Measurements from ENCODE around the gene LPAR2. TPM values are rescaled to one million over a fixed set of nuclear protein-coding genes. Genes with fewer than 3 reads are reported as not detected.

LPAR2 gene
- total RNA-seq: 0.38 and 0.56 TPM in 2 replicates

GRCh38 chr19:19627621-19628500 is at the start of gene LPAR2:
TSS of gene LPAR2 (minus strand) at chr19:19628220. CDS start at chr19:19627275, 945 bp downstream.

GRCh38 chr19:19668230-19669012 is 40.4 kb upstream of the LPAR2 start, which contains the start of gene ZNF101:
TSS of gene ZNF101 (plus strand) at chr19:19668839. CDS start at chr19:19668964, 125 bp downstream.

GRCh38 chr19:19663256-19664120 is 35.5 kb upstream of the LPAR2 start, which contains the start of gene ATP13A1:
TSS of gene ATP13A1 (minus strand) at chr19:19663676. CDS start at chr19:19663666, 10 bp downstream.

GRCh38 chr19:19643158-19644053 is 15.4 kb upstream of the LPAR2 start, which contains the start of gene GMIP:
TSS of gene GMIP (minus strand) at chr19:19643657. CDS start at chr19:19643529, 128 bp downstream.

GRCh38 chr19:19618219-19619051 is 9.6 kb downstream of the LPAR2 start, which contains the start of gene PBX4:
TSS of gene PBX4 (minus strand) at chr19:19618687. CDS start at chr19:19618629, 58 bp downstream.

Other genes starting within 250 kb of the LPAR2 start
- 26.2 and 56.2 TPM in 2 replicates for gene GATAD2A, start 222.5 kb downstream of the LPAR2 start, total RNA-seq
- gene TSSK6, start 112.7 kb downstream of the LPAR2 start, total RNA-seq: 0.96 and 1.4 TPM in 2 replicates
- 192 and 241 TPM in 2 replicates for gene NDUFA13, start 112.0 kb downstream of the LPAR2 start, total RNA-seq
- 0.28 and 0.38 TPM in 2 replicates for gene YJEFN3, start 99.3 kb downstream of the LPAR2 start, total RNA-seq
- gene CILP2, start 90.0 kb downstream of the LPAR2 start, total RNA-seq: under 0.01 and 0.28 TPM in 2 replicates
- gene PBX4, start 9.5 kb downstream of the LPAR2 start, total RNA-seq: 0.19 and 0.56 TPM in 2 replicates
- gene GMIP, start 15.4 kb upstream of the LPAR2 start, total RNA-seq: 3.7 and 6.5 TPM in 2 replicates
- gene ATP13A1, start 35.5 kb upstream of the LPAR2 start, total RNA-seq: 84.2 and 144 TPM in 2 replicates
- gene ZNF101, start 40.6 kb upstream of the LPAR2 start, total RNA-seq: 7.9 and 10.7 TPM in 2 replicates
- 5.9 and 8.7 TPM in 2 replicates for gene ZNF14, start 104.9 kb upstream of the LPAR2 start, total RNA-seq
- gene ZNF506, start 193.5 kb upstream of the LPAR2 start, total RNA-seq: 7.7 and 15.2 TPM in 2 replicates
- gene ZNF253, start 237.7 kb upstream of the LPAR2 start, total RNA-seq: 3.1 and 3.9 TPM in 2 replicates